Transverse colon (tissue), 4 donors: ENCODE results near the gene CDH15.

Experiments used
- EP300 ChIP-seq: sonication (generic); formaldehyde crosslinking; IDR thresholded peaks from one replicate; pipeline ENCODE4 v1.6.1; 2017; ENCODE audit warnings: antibody characterized with exemption, low read depth
- POLR2A ChIP-seq: fragments of 450-650 bp; IDR thresholded peaks from one replicate; pipeline ENCODE4 v1.6.1; 2016; ENCODE audit warnings: antibody characterized with exemption, mild to moderate bottlenecking, moderate library complexity
- POLR2AphosphoS5 ChIP-seq, 3 donors: sonication (generic); formaldehyde crosslinking; IDR thresholded peaks; one replicate each; pipeline ENCODE4 v1.6.1; 2016; ENCODE audit warnings: antibody characterized with exemption in 3 of 3
- TF ChIP-seq, protein P1 (sequence below), 5 experiments: fragments of 200-600 bp in 3 of 5; fragments of 450-650 bp in 2 of 5; sonication (generic) in 3 of 5; IDR thresholded peaks; 1 replicate in 2 of 5; 2 replicates in 3 of 5; pipeline ENCODE4 v1.5.1; 2016 to 2017; ENCODE audit warnings: antibody characterized with exemption in 5 of 5, inconsistent platforms in 3 of 5, mild to moderate bottlenecking in 2 of 5, moderate library complexity in 1 of 5

DNA sequence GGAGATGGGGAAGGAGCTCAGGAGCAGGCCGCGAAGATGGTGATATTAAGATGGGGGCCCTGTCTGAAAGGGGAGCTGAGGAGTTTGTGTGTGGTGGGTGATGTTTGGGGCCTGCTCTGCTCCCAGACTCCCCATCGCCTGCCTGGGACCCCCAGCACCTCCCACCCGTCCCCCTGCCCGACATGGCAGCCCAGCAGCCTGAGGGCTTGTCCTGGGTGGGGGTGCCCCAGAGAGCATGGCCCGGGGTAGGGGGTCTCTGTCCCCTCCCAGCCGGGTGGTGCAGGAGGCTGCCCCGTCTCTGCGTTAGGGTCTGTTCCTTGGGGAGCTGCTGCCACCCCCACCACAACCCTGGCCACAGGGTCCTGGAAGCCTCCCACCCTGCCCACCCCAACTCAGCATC lies 5.2 kb downstream of the CDH15 start:
- TF ChIP-seq, protein P1, sequence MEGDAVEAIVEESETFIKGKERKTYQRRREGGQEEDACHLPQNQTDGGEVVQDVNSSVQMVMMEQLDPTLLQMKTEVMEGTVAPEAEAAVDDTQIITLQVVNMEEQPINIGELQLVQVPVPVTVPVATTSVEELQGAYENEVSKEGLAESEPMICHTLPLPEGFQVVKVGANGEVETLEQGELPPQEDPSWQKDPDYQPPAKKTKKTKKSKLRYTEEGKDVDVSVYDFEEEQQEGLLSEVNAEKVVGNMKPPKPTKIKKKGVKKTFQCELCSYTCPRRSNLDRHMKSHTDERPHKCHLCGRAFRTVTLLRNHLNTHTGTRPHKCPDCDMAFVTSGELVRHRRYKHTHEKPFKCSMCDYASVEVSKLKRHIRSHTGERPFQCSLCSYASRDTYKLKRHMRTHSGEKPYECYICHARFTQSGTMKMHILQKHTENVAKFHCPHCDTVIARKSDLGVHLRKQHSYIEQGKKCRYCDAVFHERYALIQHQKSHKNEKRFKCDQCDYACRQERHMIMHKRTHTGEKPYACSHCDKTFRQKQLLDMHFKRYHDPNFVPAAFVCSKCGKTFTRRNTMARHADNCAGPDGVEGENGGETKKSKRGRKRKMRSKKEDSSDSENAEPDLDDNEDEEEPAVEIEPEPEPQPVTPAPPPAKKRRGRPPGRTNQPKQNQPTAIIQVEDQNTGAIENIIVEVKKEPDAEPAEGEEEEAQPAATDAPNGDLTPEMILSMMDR (IDR thresholded peaks at IDR 0.05): no peak
- no peak for TF ChIP-seq EP300
- TF ChIP-seq POLR2A: no peak
- no peak for TF ChIP-seq POLR2AphosphoS5 (IDR thresholded peaks at IDR 0.05)
